GM18870 (cell line): Measurements from ENCODE around the gene CNTNAP2.

Source experiments
- ATAC-seq: cut with Tn5 transposase; IDR thresholded peaks from one replicate; pipeline ENCODE4 v1.9.1; 2021; ENCODE audit warnings: moderate library complexity; ENCODE audit not compliant: unreplicated experiment

The CNTNAP2 gene

GRCh38 chr7:148153616-148154284 lies 2037.1 kb downstream of the CNTNAP2 start:
- no peak for ATAC-seq

DNA sequence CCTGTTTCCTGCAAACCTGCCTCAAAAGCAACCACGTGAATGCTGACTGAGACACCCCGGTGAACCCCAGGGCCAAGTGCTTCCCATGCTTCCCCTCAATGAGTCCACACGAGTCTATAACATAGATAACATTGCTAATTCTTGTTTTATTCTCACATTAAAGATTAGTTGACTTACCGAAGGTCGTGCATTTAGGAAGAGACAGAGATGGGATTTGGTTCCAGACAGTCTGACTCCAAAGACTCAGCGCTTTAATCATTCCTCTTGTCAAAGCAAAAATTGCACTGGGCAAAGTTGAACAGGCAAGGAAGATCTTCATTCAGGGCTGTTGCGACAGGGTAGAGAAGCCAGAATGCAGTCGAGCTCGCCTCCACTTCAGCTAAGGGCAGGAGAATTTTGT lies 2038.4 kb downstream of the CNTNAP2 start:
- no peak for ATAC-seq

DNA sequence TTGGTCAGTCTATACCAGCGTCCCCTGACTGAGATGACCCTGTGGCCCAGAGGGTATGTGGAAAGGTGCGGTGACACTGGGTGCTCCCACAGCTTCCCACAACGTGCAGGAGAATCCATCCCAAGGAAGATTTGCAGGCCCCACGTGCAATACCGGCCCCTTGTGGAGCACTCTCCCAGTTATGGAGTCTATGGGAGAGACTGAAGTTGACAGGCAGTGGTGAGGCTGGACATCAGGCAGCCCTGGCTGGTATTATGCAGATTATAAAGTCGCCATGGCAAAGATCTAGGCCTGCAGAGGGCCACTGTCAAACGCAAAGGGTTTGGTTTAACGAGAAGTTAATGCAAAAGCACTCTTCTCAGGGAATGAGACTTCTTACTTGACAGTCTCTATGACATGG lies 2039.2 kb downstream of the CNTNAP2 start:
- ATAC-seq = no peak

GRCh38 chr7:148156233-148156632 lies 2039.6 kb downstream of the CNTNAP2 start:
- no peak for ATAC-seq

DNA sequence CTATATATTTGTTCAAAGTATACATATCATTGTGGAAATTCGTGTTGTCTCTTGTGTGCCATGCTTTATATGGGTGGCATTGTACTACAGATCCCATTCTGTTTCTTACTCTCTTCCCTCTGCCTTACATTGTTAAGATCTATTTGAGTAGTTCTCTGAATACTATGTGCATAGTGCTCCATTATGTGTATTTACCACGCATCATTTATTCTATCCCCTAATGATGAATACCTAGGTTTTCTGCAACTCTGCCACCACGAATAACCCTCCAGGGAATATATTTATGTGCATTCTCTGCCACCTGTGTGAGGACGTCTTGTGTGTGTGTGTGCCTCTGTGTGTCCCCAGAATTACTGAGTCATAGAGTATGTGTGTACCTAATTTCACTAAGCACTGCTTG lies 2042.7 kb downstream of the CNTNAP2 start:
- no peak for ATAC-seq

DNA sequence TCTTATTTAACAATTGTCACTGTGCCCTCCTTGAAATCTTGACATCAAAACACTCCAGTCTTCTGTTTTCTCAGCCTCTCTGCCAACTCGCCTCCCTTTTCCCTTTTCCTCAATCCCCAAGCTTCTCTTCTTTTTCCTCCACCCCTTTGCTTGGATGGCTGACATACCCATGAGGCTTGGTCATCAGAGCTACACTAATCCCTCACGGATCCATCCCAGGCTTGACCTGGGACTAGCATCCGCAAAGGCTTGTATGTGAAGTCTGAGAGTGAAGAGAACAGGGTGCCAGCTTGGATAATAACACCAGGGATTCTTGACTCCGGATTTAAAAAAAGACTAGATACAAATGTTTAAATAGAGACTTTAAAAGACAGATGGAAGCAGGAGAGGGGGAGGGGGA lies 2045.2 kb downstream of the CNTNAP2 start:
- ATAC-seq = no peak

GRCh38 chr7:148162808-148163207 lies 2046.2 kb downstream of the CNTNAP2 start:
- ATAC-seq = no peak

- ATAC-seq = no peak
Observed at GRCh38 chr7:148163246-148163645, 2046.6 kb downstream of the CNTNAP2 start.

DNA sequence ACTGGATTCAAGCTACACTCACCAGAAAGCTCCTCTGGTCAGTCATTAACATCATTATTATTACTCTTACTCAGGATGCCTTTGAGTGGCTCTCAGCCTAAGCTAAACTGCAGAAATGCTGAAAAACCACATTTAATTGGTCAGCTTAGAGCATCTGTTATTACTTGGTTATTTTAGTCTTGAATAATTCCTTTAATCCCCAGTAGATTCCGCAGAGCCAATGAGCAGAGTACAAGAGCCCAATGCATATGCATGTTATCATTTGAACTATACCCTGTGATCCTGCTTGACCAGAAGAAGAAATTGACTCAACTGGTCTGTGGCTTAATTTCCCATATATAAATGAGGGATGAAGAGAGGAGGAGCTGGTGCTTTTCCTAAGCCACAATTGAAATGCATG lies 2056.3 kb downstream of the CNTNAP2 start:
- ATAC-seq = no peak

GRCh38 chr7:148173369-148173768 lies 2056.8 kb downstream of the CNTNAP2 start:
- no peak for ATAC-seq

DNA sequence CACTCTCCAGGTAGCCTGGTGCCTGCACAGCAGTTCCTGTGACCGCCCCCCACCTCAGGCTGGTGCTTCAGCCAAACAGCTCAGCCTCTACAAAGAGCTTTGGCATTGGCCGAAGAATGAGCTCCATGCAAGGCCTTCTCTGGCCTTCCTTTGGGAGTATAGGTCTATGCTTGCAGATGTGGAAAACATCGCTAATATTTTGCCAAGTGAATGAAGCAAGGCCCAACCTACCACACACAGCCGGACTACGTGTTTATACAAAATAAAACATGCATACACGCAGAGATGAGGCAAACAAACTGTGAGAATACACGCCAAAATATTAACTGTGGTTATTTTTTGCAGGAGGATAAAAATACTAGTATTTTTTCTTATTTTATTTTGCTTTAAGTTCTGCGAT lies 2057.8 kb downstream of the CNTNAP2 start:
- no peak for ATAC-seq

GRCh38 chr7:148175512-148175911 lies 2058.9 kb downstream of the CNTNAP2 start:
- no peak for ATAC-seq

GRCh38 chr7:148177972-148178371 lies 2061.4 kb downstream of the CNTNAP2 start:
- ATAC-seq = no peak

DNA sequence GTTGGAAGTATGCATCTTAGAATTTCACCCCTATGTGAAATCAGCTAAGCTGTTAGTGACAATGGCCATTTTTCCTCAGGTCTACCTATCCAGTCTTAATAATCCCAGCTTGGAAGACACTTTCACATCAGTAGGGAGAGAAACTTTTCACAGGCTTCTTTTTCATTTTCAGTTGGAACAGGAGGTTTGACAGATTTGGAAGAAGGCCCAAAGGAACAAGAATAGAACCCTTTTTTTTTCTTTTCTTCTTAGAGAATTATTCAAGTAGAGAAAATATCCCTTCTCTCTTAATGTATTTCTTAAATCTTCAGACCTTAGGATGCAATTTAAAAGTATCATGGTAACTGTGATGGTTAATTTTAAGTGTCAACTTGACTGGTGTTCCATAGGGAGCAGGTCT lies 2063.5 kb downstream of the CNTNAP2 start:
- ATAC-seq = no peak

DNA sequence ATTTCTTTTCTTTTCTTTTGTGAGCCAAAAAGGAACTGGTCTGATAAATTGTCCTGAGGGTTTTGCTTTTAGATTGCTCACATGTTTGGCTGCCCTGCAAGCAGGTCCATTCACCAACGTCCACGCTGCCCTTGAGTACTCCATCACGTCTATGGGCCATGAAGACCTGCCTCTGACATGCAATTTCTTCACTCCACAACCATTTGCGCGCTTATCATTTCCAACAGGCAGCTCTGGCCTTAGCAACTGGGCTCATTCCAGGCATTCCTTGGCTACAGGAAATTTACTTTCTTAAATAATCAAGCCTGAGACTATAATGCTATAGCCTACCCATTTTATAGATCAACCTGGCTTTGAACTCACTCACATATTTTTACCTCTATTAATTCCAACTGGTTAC lies 2065.7 kb downstream of the CNTNAP2 start:
- ATAC-seq = no peak

DNA sequence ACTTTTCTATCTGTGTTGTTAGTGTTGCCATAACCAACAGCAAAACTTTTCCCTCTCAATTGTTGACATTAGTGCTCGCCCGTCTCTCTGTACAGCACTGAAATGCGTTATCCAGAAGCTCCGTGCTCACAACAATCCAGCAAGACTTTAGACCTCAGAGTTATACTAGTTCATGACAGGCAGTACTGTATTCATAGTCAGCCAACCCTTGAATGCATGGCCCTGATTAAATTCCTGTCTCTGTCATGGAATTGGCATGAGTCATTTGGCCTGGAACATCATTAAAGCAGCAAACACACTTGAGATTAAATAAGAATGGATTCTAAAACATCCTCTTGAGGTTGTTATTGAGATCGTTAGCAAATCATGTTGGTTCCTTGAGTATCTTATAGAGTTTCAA lies 2068.4 kb downstream of the CNTNAP2 start:
- ATAC-seq = no peak

- no peak for ATAC-seq
Observed at GRCh38 chr7:148187471-148187870, 2070.9 kb downstream of the CNTNAP2 start.

DNA sequence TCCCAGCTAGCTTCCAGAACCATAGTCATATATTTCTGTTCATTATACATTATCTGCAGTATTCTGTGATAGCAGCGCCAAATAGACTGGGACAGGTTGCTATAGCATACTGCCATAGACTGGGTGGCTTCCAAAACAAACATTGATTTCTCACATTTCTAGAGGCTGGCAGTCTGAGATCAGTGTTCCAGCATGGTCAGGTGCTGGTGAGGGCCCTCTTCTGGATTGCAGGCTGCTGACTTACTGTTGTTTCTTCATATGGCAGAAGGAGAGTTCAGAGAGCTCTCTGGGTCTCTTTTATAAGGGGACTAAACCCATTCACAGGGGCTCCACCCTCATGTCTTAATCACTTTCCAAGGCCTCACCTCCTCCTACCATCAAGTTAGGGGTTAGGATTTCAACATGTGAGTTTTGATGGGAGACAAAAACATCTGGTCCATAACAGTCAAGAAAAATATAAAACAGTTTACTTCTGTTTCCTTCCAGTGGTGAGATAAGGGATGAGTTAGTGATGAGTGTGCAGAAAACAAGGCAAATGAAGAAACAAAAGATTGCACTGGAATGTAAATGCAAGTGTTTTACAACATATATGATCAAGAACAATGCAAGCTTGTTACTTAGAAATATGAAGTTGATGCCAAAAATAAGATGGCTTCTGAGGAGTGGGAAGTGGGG lies 2074.9 kb downstream of the CNTNAP2 start:
- no peak for ATAC-seq

DNA sequence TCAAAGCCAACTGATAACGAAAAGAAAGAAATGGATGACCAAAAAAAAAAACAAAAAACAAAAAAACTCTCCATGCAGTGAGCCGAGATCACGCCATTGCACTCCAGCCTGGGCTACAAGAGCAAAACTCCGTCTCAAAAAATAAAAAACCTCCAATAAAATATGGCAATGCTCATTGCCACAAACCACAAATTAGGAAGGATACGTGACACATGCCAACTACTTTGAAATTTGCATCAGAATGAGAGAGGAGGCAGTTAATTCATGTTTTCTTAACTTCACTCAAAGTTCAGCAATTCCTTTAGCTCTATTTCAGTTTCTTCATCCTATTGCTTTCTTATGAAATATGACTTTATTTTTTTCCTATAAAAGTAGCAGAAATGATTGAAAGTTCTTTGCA lies 2075.9 kb downstream of the CNTNAP2 start:
- ATAC-seq = no peak

DNA sequence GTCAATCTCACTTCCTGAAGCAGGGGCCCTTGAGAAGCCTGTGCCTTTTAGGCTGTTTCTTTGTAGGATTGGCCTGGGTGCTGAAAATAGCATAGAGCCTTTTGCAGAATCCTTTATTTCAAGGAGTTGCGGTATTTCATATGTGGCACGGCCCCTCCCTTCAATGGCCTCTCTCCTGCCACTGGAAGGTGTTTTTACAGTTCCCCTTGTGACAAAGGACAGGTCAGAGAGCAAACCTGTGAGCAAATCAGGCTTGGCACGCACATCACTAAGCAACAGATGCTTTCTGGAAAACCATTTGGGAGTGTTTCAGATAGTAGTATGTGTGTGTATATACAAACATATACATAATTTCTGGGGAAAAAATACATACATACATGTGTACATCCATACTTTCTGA lies 2085.4 kb downstream of the CNTNAP2 start:
- ATAC-seq = no peak

DNA sequence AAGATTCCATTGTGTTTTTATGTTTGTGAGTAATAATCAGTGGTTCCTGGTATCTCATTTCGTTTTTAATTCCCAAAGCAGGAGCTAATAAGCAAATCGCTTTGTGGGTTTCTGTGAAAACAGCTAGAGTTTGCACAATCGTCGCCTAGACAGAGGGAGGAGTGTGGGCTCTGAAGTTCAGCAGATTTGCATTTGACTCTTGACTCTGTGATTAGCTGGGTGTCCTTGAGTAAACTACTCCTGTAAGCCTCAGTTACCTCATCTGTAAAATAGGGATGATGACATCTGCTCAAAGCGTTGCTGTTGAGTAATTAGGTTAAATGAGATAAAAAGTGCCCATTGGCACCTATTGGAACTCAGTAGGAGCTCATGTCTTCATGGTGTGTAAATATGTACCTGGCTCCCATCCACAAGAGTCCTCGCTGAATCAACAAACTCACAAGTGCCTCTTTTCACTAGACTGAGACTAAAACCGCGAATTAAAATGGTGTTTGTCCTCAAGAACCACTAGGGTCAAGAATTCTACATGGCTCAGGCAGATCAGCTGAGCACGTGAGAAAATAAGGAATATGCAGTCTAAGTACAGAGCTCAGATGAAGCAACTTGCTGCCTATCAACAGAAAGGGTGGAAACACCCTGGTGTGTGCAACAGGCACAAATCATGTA lies 2088.2 kb downstream of the CNTNAP2 start:
- ATAC-seq = no peak

GRCh38 chr7:148209643-148210190 lies 2093.1 kb downstream of the CNTNAP2 start:
- no peak for ATAC-seq
